ENCODE measurements around the gene INO80B. TPM values are rescaled to one million over a fixed set of nuclear protein-coding genes. Genes with fewer than 3 reads are reported as not detected.

Gene INO80B
- total and polyA plus RNA-seq, 9 of the 15 experiments (the other 6 are each of a cell fraction or from before 2014, with no cell fraction given) = 0.41 to 22.6 (median 9.0) TPM

GRCh38 chr2:74421221-74421870 lies 33.5 kb upstream of the INO80B start, which contains the start of the genes C2orf81 and WDR54 (continued):
- TF ChIP-seq NONO (IDR thresholded peaks at IDR 0.05; ENCODE audit: low read depth in 2 of 2, low read length in 1 of 2) (no peak), MTA1 (IDR thresholded peaks at IDR 0.05; ENCODE audit: borderline replicate concordance) (no peak), THAP7 (CRISPR knock-in tag; IDR thresholded peaks at IDR 0.05) (no peak), RCOR1 (IDR thresholded peaks at IDR 0.05; ENCODE audit: borderline replicate concordance in 1 of 2, low read depth in 2 of 2, low read length in 2 of 2) (peak in 1 of 2 experiments; percentile 73; a peak in 1 of 4 replicates)

GRCh38 chr2:74423231-74424095 lies 31.4 kb upstream of the INO80B start:
- no TSS peak for BruUV-seq (replicated peaks)
- WGBS (ENCODE audit: insufficient coverage, low coverage, missing lambda C conversion rate) = 9% methylated on average over 9 of the region's 9 CpGs
- in situ Hi-C loops (cut with MboI) = no loop called here
- DNase-seq (ENCODE audit: extremely low read depth in 1 of 4, low spot score in 3 of 4) = no peak
- no peak for FAIRE-seq
- POLR2A ChIA-PET = interaction anchor here (0.7 kb wide), 2 partner anchors 8 to 151 kb away, joined by 3 read pairs; no protein-coding TSS in a partner anchor
- H3K9ac ChIP-seq (ENCODE audit: insufficient read depth in 1 of 2, low read depth in 2 of 2, low read length in 2 of 2) = no peak overlapping the region
- intact Hi-C loops (cut with micrococcal nuclease) = loop anchor here (5.0 kb wide), 1 partner anchor 164 kb away; no protein-coding TSS in a partner anchor
- H3K27me3 ChIP-seq (ENCODE audit: control insufficient read depth in 2 of 2, insufficient read depth in 2 of 2, low read length in 2 of 2) = peaks cover 2 to 8% of the 10 kb centered on the region in 2 experiments; a peak in 3 of 5 replicates
- CTCF ChIA-PET (ENCODE audit: low intra/inter-chr PET ratio) = no interaction called here
- H3K27ac ChIP-seq (ENCODE audit: extremely low read depth, low read depth, low read length) = no peak overlapping the region
- H3K4me3 ChIP-seq = no peak overlapping the region
- H3K4me1 ChIP-seq (replicated peaks in 1 of 2; ENCODE audit: control insufficient read depth in 2 of 2, insufficient read depth in 2 of 2, low read length in 2 of 2) = peaks cover 5 to 23% of the 10 kb centered on the region in 2 experiments; a peak in 3 of 5 replicates
- H4K20me1 ChIP-seq (replicated peaks; ENCODE audit: control insufficient read depth, insufficient read depth, low read length) = no peaks in the 10 kb centered on the region
- H3K36me3 ChIP-seq (ENCODE audit: control insufficient read depth, insufficient read depth, low read length) = no peaks in the 10 kb centered on the region
- H3K9me1 ChIP-seq (ENCODE audit: control insufficient read depth, insufficient read depth, low read length) = no peaks in the 10 kb centered on the region
- no peaks in the 10 kb centered on the region for H3K79me2 ChIP-seq (ENCODE audit: control insufficient read depth, insufficient read depth, low read length)
- no peak overlapping the region for H3K4me2 ChIP-seq (ENCODE audit: insufficient read depth, low read length)
- ATAC-seq = no peak
- H3K9me3 ChIP-seq (replicated peaks; ENCODE audit: control insufficient read depth, insufficient read depth, low read depth, low read length) = no peaks in the 10 kb centered on the region
- no peak overlapping the region for H2AFZ ChIP-seq (ENCODE audit: low read depth, low read length)
- TF ChIP-seq ETV1 (tag; conservative IDR thresholded peaks at IDR 0.05; ENCODE audit: low read depth) (no peak), E2F1 (CRISPR knock-in tag; IDR thresholded peaks at IDR 0.05) (no peak), ERF (CRISPR knock-in tag; IDR thresholded peaks at IDR 0.05) (no peak), NCOA1 (IDR thresholded peaks at IDR 0.05; ENCODE audit: low read depth) (no peak), ZFP91 (CRISPR knock-in tag; IDR thresholded peaks at IDR 0.05) (no peak), CHD1 (IDR thresholded peaks at IDR 0.05; ENCODE audit: low read length) (no peak), TEAD1 (CRISPR knock-in tag; IDR thresholded peaks at IDR 0.05) (no peak), NCOA2 (IDR thresholded peaks at IDR 0.05; ENCODE audit: partially characterized antibody in 2 of 2) (no peak), FOXJ3 (CRISPR knock-in tag; IDR thresholded peaks at IDR 0.05) (no peak), ZNF41 (CRISPR knock-in tag; conservative IDR thresholded peaks at IDR 0.05) (no peak), HMG20A (CRISPR knock-in tag; conservative IDR thresholded peaks at IDR 0.05) (no peak)

Measured in K562 (cell line).